Gastroesophageal sphincter (tissue), 3 donors: ENCODE measurements around the gene GRM8.

Source experiments
- POLR2AphosphoS5 ChIP-seq: sonication (generic); formaldehyde crosslinking; IDR thresholded peaks from one replicate; pipeline ENCODE4 v1.6.1; 2017; ENCODE audit warnings: antibody characterized with exemption
- TF ChIP-seq, protein P1 (sequence below), 4 experiments: fragments of 200-600 bp in 2 of 4; fragments of 450-650 bp in 2 of 4; sonication (generic) in 1 of 4; IDR thresholded peaks; one replicate each; pipeline ENCODE4 v1.5.1; 2017 to 2019; ENCODE audit warnings: antibody characterized with exemption in 4 of 4, mild to moderate bottlenecking in 2 of 4, moderate library complexity in 2 of 4

DNA sequence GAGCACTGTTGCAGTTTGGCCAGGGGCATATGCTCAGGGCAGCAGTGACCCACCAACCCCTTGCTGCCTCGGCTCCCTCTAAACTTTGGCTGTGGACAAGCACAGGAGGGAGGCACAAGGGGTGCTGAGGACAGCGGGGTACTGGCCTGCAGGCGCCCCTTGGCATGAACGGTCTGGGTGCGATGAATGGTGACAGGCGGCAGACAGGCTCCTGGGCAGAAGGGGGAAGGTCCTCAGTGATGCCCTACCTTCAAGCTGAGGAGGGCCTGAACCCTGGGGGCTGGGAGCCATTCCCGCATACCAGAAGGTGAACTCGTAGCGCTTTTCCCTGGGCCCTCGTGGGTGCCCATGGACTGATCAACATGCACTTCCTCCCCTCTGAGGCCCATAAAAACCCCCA is 567.1 kb downstream of the GRM8 start:
- TF ChIP-seq, protein P1, sequence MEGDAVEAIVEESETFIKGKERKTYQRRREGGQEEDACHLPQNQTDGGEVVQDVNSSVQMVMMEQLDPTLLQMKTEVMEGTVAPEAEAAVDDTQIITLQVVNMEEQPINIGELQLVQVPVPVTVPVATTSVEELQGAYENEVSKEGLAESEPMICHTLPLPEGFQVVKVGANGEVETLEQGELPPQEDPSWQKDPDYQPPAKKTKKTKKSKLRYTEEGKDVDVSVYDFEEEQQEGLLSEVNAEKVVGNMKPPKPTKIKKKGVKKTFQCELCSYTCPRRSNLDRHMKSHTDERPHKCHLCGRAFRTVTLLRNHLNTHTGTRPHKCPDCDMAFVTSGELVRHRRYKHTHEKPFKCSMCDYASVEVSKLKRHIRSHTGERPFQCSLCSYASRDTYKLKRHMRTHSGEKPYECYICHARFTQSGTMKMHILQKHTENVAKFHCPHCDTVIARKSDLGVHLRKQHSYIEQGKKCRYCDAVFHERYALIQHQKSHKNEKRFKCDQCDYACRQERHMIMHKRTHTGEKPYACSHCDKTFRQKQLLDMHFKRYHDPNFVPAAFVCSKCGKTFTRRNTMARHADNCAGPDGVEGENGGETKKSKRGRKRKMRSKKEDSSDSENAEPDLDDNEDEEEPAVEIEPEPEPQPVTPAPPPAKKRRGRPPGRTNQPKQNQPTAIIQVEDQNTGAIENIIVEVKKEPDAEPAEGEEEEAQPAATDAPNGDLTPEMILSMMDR (IDR thresholded peaks at IDR 0.05) = no peak
- TF ChIP-seq POLR2AphosphoS5 = no peak
